ENCODE results near the gene ABLIM2.

DNA sequence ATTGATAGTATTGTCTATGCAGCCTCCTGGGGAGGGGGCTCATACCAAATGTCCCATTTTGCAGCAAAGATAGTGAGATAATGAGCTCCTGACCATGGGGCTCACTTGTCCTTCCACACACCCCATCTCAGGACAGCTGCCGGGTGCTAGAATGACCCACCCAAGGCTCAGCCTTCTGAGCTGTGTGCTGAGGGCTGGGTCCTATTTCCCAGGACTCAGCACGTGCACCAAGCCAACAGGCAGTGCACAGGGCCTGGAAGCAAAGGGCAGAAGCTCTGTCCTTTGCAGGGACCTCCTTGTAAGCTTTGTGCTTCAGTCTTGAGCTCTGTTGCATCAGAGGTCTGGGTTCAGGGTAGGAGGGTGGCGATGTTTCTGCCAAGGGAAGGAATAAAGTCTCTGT, 11.2 kb upstream of the ABLIM2 start:
- TF ChIP-seq, protein P1, sequence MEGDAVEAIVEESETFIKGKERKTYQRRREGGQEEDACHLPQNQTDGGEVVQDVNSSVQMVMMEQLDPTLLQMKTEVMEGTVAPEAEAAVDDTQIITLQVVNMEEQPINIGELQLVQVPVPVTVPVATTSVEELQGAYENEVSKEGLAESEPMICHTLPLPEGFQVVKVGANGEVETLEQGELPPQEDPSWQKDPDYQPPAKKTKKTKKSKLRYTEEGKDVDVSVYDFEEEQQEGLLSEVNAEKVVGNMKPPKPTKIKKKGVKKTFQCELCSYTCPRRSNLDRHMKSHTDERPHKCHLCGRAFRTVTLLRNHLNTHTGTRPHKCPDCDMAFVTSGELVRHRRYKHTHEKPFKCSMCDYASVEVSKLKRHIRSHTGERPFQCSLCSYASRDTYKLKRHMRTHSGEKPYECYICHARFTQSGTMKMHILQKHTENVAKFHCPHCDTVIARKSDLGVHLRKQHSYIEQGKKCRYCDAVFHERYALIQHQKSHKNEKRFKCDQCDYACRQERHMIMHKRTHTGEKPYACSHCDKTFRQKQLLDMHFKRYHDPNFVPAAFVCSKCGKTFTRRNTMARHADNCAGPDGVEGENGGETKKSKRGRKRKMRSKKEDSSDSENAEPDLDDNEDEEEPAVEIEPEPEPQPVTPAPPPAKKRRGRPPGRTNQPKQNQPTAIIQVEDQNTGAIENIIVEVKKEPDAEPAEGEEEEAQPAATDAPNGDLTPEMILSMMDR (IDR thresholded peaks at IDR 0.05), result no peak
- TF ChIP-seq RNF2 (IDR thresholded peaks at IDR 0.05; ENCODE audit: borderline replicate concordance, low read depth), result no peak
